Activated B cell treated with CpG ODN at 0.5 μM for 24 hours (primary cell): Measurements from ENCODE around the gene LDLRAD4. TPM values are rescaled to one million over a fixed set of nuclear protein-coding genes. Genes with fewer than 3 reads are reported as not detected.
"Not testable (repeated sequence)": the region's sequence is repeated elsewhere in the genome, so short reads cannot be mapped to it uniquely, and the experiment has no call there.

Source experiments
- ATAC-seq: fragments of 200-7000 bp; cut with Tn5 transposase; one replicate; pipeline ENCODE4 v1.10.0; 2021; ENCODE audit warnings: low read depth, mild to moderate bottlenecking, moderate library complexity
- CTCF ChIA-PET: fragments of 350-600 bp; sonication (Branson Sonifier 250); formaldehyde crosslinking; loops from one replicate; lab custom pipeline; 2021; ENCODE audit warnings: antibody characterized with exemption; lab: Charles Lee
- POLR2A ChIA-PET: fragments of 350-600 bp; sonication (Branson Sonifier 250); formaldehyde crosslinking; loops from one replicate; lab custom pipeline; 2021; ENCODE audit warnings: antibody characterized with exemption; lab: Charles Lee
- DNase-seq: peaks from one replicate; pipeline ENCODE4 v3.0.0; 2022
- H3K27ac Mint-ChIP-seq: one replicate; pipeline ENCODE4 v1.8.0; 2020; ENCODE audit warnings: mixed read lengths
- H3K27me3 Mint-ChIP-seq: one replicate; pipeline ENCODE4 v1.8.0; 2021; ENCODE audit warnings: mixed read lengths
- H3K36me3 Mint-ChIP-seq: one replicate; pipeline ENCODE4 v1.8.0; 2021; ENCODE audit warnings: low read depth, mixed read lengths
- H3K4me1 Mint-ChIP-seq: one replicate; pipeline ENCODE4 v1.8.0; 2021; ENCODE audit warnings: mixed read lengths
- H3K4me3 Mint-ChIP-seq: one replicate; pipeline ENCODE4 v1.8.0; 2020; ENCODE audit warnings: mild to moderate bottlenecking, mixed read lengths
- H3K9me3 Mint-ChIP-seq: one replicate; pipeline ENCODE4 v1.8.0; 2020; ENCODE audit warnings: mixed read lengths
- CTCF ChIP-seq: fragments of 200-600 bp; IDR thresholded peaks from one replicate; pipeline ENCODE4 v1.8.0; 2022; ENCODE audit warnings: antibody characterized with exemption, mild to moderate bottlenecking
- intact Hi-C: fragments of 100-400 bp; cut with micrococcal nuclease; formaldehyde crosslinking; loops from one replicate; pipeline ENCODE4 v1.15.1; 2024
- total RNA-seq: library from RNA; stranded (reverse); gene quantifications from 2 replicates; pipeline ENCODE4 v1.2.3, GENCODE V29; 2022

The LDLRAD4 gene
- total RNA-seq, 1 donor from 2014 or later, result 66.9 TPM

DNA sequence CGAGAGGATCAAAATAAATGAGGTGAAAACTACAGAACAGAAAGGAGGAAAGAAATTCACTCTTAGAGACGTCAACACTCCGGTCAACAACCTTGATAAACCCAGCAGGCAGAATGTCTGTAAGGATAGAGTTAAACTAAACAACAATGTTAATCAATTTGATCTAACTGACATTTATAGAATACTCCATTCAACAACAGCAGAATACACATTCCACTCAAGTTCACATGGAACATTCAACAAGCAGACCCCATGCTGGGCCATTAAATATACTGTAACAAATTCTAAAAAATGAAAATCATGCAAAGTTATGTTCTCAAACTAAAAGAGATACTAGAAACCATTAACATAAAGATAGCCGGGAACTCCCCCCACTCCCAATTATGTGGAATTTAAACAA is 466.0 kb downstream of the LDLRAD4 start:
- Mint-ChIP-seq H3K9me3 (no peaks in the 10 kb centered on the region), H3K27ac (no peak overlapping the region), H3K36me3 (peaks cover 20% of the 10 kb centered on the region), H3K4me3 (no peak overlapping the region), H3K4me1 (peaks cover 12% of the 10 kb centered on the region), H3K27me3 (no peaks in the 10 kb centered on the region)
- CTCF ChIA-PET, result no interaction called here
- no peak for TF ChIP-seq CTCF
- intact Hi-C loops, result no loop called here
- POLR2A ChIA-PET, result no interaction called here
- no peak for ATAC-seq
- no peak for DNase-seq

GRCh38 chr18:13688191-13689136 is 469.9 kb downstream of the LDLRAD4 start:
- DNase-seq (no peak), ATAC-seq (no peak)
- ChIA-PET POLR2A (no interaction called here), CTCF (no interaction called here)
- Mint-ChIP-seq H3K4me3 (no peak overlapping the region), H3K9me3 (peaks cover 4% of the 10 kb centered on the region), H3K27ac (no peak overlapping the region), H3K36me3 (peaks cover 9% of the 10 kb centered on the region), H3K27me3 (no peaks in the 10 kb centered on the region), H3K4me1 (peaks cover 17% of the 10 kb centered on the region)
- intact Hi-C loops, result no loop called here
- no peak for TF ChIP-seq CTCF

GRCh38 chr18:13690060-13690459 is 471.5 kb downstream of the LDLRAD4 start:
- H3K4me1 Mint-ChIP-seq, result peaks cover 22% of the 10 kb centered on the region
- CTCF ChIA-PET, H3K4me3 Mint-ChIP-seq, H3K36me3 Mint-ChIP-seq, ATAC-seq, intact Hi-C loops, DNase-seq, H3K27me3 Mint-ChIP-seq, H3K9me3 Mint-ChIP-seq, H3K27ac Mint-ChIP-seq: not testable (repeated sequence)
- POLR2A ChIA-PET, result interaction anchor here (0.6 kb wide), 1 partner anchor 80 kb away, joined by 3 read pairs; no protein-coding TSS in a partner anchor

- CTCF ChIA-PET, H3K4me3 Mint-ChIP-seq, H3K27me3 Mint-ChIP-seq, DNase-seq, H3K27ac Mint-ChIP-seq, POLR2A ChIA-PET, H3K9me3 Mint-ChIP-seq, ATAC-seq, intact Hi-C loops: not testable (repeated sequence)
- peaks cover 30% of the 10 kb centered on the region for H3K4me1 Mint-ChIP-seq
- peaks cover 11% of the 10 kb centered on the region for H3K36me3 Mint-ChIP-seq
These were observed 476.8 kb downstream of the LDLRAD4 start for GRCh38 chr18:13695337-13695736.

- Mint-ChIP-seq H3K36me3 (peaks cover 19% of the 10 kb centered on the region), H3K9me3 (peaks cover 4% of the 10 kb centered on the region), H3K4me3 (no peak overlapping the region), H3K4me1 (peaks cover 31% of the 10 kb centered on the region), H3K27me3 (no peaks in the 10 kb centered on the region), H3K27ac (no peak overlapping the region)
- TF ChIP-seq CTCF, result no peak
- DNase-seq (no peak), ATAC-seq (no peak)
- ChIA-PET POLR2A (no interaction called here), CTCF (no interaction called here)
- intact Hi-C loops, result no loop called here
These were observed 478.4 kb downstream of the LDLRAD4 start for GRCh38 chr18:13696961-13697360.

GRCh38 chr18:13700153-13700552 is 481.6 kb downstream of the LDLRAD4 start:
- H3K4me1 Mint-ChIP-seq, result peaks cover 21% of the 10 kb centered on the region
- H3K36me3 Mint-ChIP-seq, result peaks cover 30% of the 10 kb centered on the region
- peaks cover 7% of the 10 kb centered on the region for H3K9me3 Mint-ChIP-seq
- no peak for TF ChIP-seq CTCF
- intact Hi-C loops, result no loop called here
- H3K27ac Mint-ChIP-seq, result peak overlapping the region; percentile 27
- H3K4me3 Mint-ChIP-seq, result no peak overlapping the region
- H3K27me3 Mint-ChIP-seq, result no peaks in the 10 kb centered on the region
- POLR2A ChIA-PET, result interaction anchor here (0.6 kb wide), 1 partner anchor 26 kb away, joined by 3 read pairs; the partner anchor contains the start of genes FAM210A and RNMT
- CTCF ChIA-PET, result interaction anchor here (1.5 kb wide), 1 partner anchor 113 kb away, joined by 3 read pairs; no protein-coding TSS in a partner anchor
- no peak for DNase-seq
- ATAC-seq, result peak; percentile 86
